Cortex of kidney (tissue), 1 donor: Measurements from ENCODE around the gene EEF1A1.
"Not testable (repeated sequence)": the region's sequence is repeated elsewhere in the genome, so short reads cannot be mapped to it uniquely, and the experiment has no call there.

Experiments used
- DNase-seq: peaks from one replicate; lab custom pipeline; 2025; lab: John Stamatoyannopoulos, UW

Gene EEF1A1

DNA sequence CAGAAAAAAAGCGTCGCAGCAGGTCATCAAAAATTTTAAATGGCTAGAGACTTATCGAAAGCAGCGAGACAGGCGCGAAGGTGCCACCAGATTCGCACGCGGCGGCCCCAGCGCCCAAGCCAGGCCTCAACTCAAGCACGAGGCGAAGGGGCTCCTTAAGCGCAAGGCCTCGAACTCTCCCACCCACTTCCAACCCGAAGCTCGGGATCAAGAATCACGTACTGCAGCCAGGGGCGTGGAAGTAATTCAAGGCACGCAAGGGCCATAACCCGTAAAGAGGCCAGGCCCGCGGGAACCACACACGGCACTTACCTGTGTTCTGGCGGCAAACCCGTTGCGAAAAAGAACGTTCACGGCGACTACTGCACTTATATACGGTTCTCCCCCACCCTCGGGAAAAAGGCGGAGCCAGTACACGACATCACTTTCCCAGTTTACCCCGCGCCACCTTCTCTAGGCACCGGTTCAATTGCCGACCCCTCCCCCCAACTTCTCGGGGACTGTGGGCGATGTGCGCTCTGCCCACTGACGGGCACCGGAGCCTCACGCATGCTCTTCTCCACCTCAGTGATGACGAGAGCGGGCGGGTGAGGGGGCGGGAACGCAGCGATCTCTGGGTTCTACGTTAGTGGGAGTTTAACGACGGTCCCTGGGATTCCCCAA, at the start of gene EEF1A1:
TSS of gene EEF1A1 (minus strand) at position 345 of the 663 bp plus-strand sequence. CDS start 1,006 bp downstream, outside the sequence.
- DNase-seq: peak; percentile 85

DNA sequence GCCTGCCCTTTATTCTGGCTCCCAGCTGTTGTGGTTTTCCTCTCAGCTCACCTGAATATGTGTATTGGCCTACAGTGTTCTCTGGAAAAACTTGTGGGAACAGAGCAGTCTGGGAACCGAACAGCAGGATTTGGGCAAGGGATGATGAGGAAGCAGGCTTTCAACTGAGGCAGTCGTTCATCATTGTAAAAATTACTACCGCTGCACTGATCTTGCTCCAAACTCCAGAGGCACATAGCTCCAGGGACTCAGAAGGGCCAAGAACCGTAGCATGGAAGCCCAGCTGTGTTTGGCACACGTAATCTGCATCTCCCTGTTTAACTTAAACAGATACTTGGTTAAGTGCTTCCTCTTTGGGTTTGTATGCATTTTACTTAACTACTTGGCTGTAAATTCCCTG, 48.3 kb upstream of the EEF1A1 start:
- DNase-seq: no peak

- no peak for DNase-seq
These were observed 46.2 kb upstream of the EEF1A1 start for GRCh38 chr6:73566954-73567591.

DNA sequence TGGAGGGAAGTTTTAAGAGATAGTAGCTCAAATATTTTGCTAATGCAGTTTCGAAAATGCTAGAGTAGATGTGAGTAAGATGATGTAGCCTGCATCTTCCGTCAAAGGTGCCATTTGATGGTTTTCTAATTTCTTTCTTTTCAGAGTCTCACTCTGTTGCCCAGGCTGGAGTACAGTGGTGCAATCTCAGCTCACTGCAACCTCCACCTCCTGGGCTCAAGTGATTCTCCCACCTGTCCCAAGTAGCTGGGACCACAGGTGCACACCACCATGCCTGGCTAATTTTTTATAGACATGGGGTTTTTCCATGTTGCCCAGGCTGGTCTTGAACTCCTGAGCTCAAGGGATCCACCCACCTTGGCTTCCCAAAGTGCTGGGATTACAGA, 45.6 kb upstream of the EEF1A1 start:
- not testable (repeated sequence) for DNase-seq

DNA sequence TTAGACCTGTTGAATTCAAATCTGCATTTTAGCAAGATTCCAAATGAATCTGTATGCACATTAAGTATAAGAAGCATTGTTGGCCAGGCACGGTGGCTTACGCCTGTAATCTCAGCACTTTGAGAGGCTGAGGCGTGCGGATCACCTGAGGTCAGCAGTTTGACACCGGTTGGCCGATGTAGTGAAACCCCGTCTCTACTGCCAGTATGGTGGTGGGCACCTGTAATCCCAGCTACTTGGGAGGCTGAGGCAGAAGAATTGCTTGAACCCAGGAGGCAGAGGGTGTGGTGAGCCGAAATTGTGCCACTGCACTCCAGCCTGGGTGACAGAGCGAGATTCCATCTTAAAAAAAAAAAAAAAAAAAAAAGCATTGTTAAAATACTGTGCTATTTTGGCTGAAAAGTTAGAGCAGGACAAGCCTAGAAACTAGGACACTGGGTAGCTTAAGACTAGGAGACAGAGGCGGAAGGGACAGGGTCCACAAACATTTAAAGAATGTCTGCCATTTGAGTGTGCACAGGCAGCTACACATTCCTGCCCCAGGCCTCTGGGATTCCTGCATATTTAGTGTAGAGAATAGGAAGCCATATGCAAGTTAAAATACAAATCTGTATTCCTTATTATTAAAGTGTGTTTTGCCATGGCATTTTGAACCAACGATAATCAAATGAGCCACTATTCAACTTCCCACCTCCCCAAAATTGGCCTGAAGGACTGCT, 45.1 kb upstream of the EEF1A1 start:
- no peak for DNase-seq

DNA sequence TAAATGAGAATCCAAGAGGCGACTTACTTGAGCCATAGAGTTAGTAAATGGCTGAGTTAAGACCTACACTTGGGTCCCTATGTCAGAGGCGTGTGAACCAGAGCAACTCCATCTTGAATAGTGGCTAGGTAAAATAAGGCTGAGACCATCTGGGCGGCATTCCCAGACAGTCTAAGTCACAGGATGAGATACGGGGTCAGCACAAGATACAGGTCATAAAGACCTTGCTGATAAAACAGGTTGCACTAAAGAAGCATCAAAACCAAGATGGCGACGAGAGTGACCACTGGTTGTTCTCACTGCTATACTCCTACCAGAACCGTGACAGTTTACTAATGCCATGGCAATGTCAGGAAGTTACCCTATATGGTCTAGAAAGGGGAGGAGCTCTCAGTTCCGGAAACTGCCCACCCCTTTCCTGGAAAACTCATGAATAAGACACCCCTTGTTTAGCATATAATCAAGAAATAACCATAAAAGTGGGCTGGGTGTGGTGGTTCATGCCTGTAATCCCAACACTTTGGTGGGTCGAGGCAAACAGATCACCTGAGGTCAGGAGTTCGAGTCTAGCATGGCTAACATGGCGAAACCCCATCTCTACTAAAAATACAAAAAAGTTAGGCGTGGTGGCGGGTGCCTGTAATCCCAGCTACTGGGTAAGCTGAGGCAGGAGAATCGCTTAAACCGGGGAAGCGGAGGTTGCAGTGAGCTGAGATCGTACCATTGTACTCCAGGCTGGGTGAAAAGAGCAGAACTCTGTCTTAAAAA, 43.9 kb upstream of the EEF1A1 start:
- DNase-seq: no peak

DNA sequence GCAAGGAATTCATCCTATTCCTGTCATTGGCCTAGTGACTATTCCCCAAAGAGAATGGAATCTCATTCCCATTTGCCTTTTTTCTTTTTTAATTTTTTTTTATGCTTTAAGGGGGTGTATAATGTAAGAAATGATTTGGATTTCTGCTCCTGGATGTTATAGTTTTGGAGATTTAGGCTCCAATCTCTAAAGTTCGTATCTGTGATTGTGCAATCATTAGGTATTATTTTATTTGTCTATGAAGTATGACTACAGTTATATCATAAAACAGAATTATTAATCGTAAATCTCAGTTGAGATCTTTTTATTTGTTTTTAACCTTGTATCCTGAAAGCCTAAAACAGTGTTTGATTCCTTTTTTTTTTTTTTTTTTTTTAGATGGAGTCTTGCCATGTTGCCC, 41.7 kb upstream of the EEF1A1 start:
- DNase-seq: no peak

DNA sequence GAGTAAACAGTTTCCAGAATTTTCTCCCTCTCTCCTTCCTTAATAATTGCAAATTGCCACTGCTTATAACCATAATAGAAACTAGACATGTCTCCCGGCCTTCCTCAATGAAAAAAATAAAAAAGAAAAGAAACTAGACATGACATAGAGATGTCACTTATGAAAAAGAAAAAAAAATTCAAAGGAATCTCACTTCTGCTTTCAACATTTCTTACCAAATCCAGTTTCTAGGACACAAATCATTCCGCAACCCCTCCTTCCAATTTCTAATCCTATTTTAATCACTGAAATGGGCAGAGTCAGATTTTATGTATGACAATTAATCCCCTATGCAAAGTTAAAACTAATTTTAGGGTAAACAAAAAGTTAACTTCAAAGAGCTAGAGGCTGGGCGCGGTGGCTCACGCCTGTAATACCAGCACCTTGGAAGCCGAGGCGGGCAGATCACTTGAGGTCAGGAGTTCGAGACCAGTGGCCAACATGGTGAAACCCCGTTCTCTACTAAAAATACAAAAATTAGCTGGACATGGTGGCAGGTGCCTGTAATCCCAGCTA, 40.1 kb upstream of the EEF1A1 start:
- no peak for DNase-seq

DNA sequence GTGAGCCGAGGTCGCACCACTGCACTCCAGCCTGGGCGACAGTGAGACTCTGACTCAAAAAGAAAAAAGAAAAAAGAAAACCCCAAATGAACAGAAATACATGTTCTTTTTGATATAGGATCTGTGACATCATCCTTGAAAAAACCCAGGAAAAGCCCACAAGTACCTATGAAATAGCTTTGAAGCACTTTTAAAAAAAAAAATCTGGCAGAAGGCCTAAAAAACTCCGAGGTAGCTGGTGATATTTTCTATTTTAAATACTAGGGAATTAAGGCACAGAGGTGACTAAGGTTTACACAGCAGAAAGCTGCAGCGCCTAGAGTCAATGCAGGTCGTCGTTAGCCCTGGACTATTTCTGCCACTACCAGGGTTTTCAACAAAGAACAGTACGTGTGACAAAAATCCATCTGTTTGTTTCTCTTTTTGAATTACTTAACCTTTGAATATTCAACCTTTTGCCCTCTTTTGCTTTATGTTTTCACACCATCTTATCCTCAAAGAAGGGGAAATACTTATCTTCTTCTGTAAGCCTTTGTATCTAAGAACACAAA, 39.4 kb upstream of the EEF1A1 start:
- no peak for DNase-seq

- not testable (repeated sequence) for DNase-seq
These were observed 38.6 kb upstream of the EEF1A1 start for GRCh38 chr6:73559399-73559794.

GRCh38 chr6:73558624-73559398, 38.0 kb upstream of the EEF1A1 start:
- DNase-seq: no peak

DNA sequence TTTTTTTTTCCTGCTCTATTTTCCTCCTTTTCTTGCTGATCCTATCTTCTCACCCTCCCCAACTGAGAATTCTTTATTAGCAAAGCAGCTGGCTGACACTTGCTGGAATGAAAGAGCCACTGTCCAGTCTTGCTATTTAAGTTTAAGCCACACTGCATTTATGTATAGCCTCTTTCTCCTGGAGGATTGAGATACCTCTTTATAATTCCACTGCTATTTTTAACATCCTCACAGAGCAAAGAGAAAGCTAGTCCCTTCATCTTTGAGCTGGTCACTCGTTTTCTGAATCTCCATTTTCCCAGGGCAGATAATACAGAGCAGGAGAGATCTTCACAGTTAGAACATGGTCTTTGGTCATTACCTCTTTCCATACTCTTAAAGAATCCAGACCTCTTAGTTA, 36.0 kb upstream of the EEF1A1 start:
- no peak for DNase-seq

GRCh38 chr6:73555380-73555949, 34.6 kb upstream of the EEF1A1 start:
- DNase-seq: not testable (repeated sequence)

- DNase-seq: not testable (repeated sequence)
These were observed 30.3 kb upstream of the EEF1A1 start for GRCh38 chr6:73551115-73551514.

DNA sequence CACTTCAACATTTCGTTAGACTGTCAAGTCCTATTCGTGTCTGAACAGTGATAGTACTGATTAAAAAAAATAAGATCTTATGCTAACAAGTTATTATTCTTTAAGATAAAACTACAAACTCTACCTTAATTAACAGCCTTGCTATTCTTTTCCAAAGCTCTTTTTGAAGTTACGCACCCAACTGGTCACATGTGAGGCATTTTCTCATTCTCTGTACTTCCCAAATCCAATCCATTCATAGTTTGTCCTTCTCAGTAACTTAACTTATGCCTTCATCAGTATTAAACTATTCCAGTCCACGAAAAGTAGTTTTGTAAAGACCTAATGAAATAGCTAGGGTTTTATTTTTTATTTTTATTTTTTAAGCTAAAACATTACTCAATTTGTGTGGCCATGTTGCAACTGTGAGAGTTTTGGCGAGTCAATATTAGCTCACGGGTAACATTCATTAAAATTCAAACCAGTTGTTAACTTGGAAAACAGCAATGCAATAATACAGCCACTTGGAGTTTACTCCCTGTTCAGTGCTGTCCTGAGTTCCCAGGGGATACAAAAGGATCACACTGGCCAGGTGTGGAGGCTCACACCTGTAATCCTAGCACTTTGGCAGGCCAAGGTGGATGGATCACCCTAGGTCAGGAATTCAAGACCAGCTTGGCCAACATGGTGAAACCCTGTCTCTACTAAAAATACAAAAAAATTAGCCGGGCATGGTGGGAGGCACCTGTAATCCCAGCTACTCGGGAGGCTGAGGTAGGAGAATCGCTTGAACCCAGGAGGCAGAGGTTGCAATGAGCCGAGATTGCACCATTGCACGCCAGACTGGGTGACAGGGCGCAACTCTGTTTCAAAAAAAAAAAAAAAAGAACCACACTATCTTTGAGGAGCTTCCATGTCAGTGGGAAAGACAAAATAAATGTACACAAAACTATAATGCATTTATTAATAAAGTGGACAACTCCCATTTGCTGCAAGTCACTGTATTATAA, 27.9 kb upstream of the EEF1A1 start:
- no peak for DNase-seq

DNA sequence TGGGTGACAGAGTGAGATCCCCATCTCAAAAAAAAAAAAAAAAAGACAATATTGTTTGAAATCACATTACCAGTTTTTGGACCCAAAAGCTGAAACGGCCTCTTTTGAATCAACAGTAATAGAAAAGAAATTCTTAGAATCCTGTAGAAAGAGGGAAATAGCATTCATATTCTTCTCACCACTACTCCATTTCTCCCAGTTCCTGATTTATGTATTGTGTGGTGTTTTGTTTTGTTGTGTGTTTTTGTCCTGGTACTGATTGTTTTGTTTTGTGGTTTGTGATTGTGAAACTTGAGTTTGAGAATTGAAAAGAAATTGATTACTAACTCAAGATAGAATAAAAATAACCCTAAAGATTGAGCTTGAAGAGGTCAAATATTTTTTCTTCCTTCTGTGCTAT, 26.2 kb upstream of the EEF1A1 start:
- DNase-seq: no peak

GRCh38 chr6:73542891-73543290, 22.1 kb upstream of the EEF1A1 start:
- DNase-seq: no peak

DNA sequence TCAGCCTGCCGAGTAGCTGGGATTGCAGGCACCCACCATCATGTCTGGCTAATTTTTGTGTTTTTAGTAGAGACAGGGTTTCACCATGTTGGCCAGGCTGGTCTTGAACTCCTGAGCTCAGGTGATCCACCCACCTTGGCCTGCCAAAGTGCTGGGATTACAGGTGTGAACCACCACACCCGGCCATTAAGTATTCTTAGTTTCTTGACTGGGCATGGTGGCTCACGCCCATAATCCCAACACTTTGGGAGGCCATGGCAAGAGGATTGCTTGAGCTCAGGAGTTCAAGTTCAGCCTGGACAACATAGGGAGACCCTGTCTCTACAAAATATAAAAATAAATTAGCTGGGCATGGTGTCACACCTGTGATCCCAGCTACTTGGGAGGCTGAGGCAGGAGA, 21.6 kb upstream of the EEF1A1 start:
- DNase-seq: not testable (repeated sequence)

- DNase-seq: no peak
These were observed 17.4 kb upstream of the EEF1A1 start for GRCh38 chr6:73538116-73538779.
